CD14-positive monocyte (primary cell): ENCODE data around the gene TAF5. TPM values are rescaled to one million over a fixed set of nuclear protein-coding genes. Genes with fewer than 3 reads are reported as not detected.

Experiments used
- DNase-seq, 3 donors: peaks; one replicate each; pipeline ENCODE4 v3.0.0-alpha.2; 2011 to 2022
- H2AFZ ChIP-seq: 2 replicates; pipeline ENCODE4 v1.6.0; 2012; ENCODE audit warnings: mild to moderate bottlenecking, low read depth, low read length, inconsistent platforms; ENCODE audit not compliant: insufficient read depth, poor library complexity, severe bottlenecking
- H3K27ac ChIP-seq, 2 donors: 1 replicate in 1 of 2; 2 replicates in 1 of 2; pipeline ENCODE4 v1.5.1; 2012 to 2013; ENCODE audit warnings: low read length in 2 of 2, control low read depth in 1 of 2, inconsistent platforms in 1 of 2, low read depth in 1 of 2, mild to moderate bottlenecking in 1 of 2
- H3K27me3 ChIP-seq, 2 donors: one replicate each; pipeline versions ENCODE4 v1.6.0 to v1.6.1; 2011 to 2013; ENCODE audit warnings: low read length in 2 of 2; ENCODE audit not compliant: control insufficient read depth in 2 of 2, insufficient read depth in 2 of 2
- H3K36me3 ChIP-seq, 2 donors: replicated peaks in 1 of 2; 1 replicate in 1 of 2; 2 replicates in 1 of 2; pipeline versions ENCODE4 v1.5.1 to v1.6.1; 2012 to 2013; ENCODE audit warnings: low read length in 2 of 2, control low read depth in 1 of 2, inconsistent platforms in 1 of 2, mild to moderate bottlenecking in 1 of 2; ENCODE audit not compliant: insufficient read depth in 2 of 2, control insufficient read depth in 1 of 2
- H3K4me1 ChIP-seq, 2 donors: 1 replicate in 1 of 2; 2 replicates in 1 of 2; pipeline versions ENCODE4 v1.5.1 to v1.6.1; 2012 to 2013; ENCODE audit warnings: low read length in 2 of 2, control low read depth in 1 of 2, inconsistent platforms in 1 of 2, mild to moderate bottlenecking in 1 of 2, moderate library complexity in 1 of 2; ENCODE audit not compliant: insufficient read depth in 2 of 2, control insufficient read depth in 1 of 2
- H3K4me2 ChIP-seq: replicated peaks from 2 replicates; pipeline ENCODE3; 2012; ENCODE audit warnings: low read length, moderate library complexity, mild to moderate bottlenecking; ENCODE audit not compliant: poor library complexity, severe bottlenecking; ENCODE audit errors: extremely low read depth
- H3K4me3 ChIP-seq, 3 experiments: fragments of 200-600 bp in 1 of 3; sonication (generic) in 1 of 3; replicated peaks in 1 of 3; 1 replicate in 2 of 3; 2 replicates in 1 of 3; pipeline ENCODE4 v1.5.1; 2011 to 2013; ENCODE audit warnings: low read length in 3 of 3, mild to moderate bottlenecking in 3 of 3, control low read depth in 2 of 3, low read depth in 2 of 3, inconsistent platforms in 1 of 3, moderate library complexity in 1 of 3
- H3K79me2 ChIP-seq: 2 replicates; pipeline ENCODE4 v1.6.0; 2012; ENCODE audit warnings: mild to moderate bottlenecking, control low read depth, inconsistent platforms, low read length, moderate library complexity; ENCODE audit not compliant: insufficient read depth
- H3K9ac ChIP-seq: 2 replicates; pipeline ENCODE4 v1.6.0; 2017; ENCODE audit warnings: low read length, mild to moderate bottlenecking; ENCODE audit not compliant: insufficient read depth, poor library complexity, severe bottlenecking
- H3K9me3 ChIP-seq, 2 donors: replicated peaks in 1 of 2; 1 replicate in 1 of 2; 2 replicates in 1 of 2; pipeline versions ENCODE4 v1.5.1 to v1.6.1; 2012 to 2013; ENCODE audit warnings: low read length in 2 of 2, control low read depth in 1 of 2; ENCODE audit not compliant: control insufficient read depth in 1 of 2, insufficient read depth in 1 of 2
- H4K20me1 ChIP-seq: 2 replicates; pipeline ENCODE4 v1.6.0; 2012; ENCODE audit warnings: mild to moderate bottlenecking, low read length, control low read depth, moderate library complexity; ENCODE audit not compliant: insufficient read depth
- H3K27ac Mint-ChIP-seq, 7 donors: one replicate each; pipeline ENCODE4 v1.8.0; 2020; ENCODE audit warnings: mild to moderate bottlenecking in 7 of 7, mixed read lengths in 7 of 7, moderate library complexity in 6 of 7, inconsistent platforms in 2 of 7
- H3K27me3 Mint-ChIP-seq, 3 donors: one replicate each; pipeline ENCODE4 v1.8.0; 2021 to 2022; ENCODE audit warnings: low read depth in 3 of 3, mild to moderate bottlenecking in 3 of 3, mixed read lengths in 3 of 3, moderate library complexity in 3 of 3, inconsistent platforms in 1 of 3
- H3K36me3 Mint-ChIP-seq, 2 donors: one replicate each; pipeline ENCODE4 v1.8.0; 2020; ENCODE audit warnings: mixed read lengths in 2 of 2, inconsistent platforms in 1 of 2, mild to moderate bottlenecking in 1 of 2
- H3K4me1 Mint-ChIP-seq: one replicate; pipeline ENCODE4 v1.8.0; 2020; ENCODE audit warnings: mild to moderate bottlenecking, mixed read lengths
- H3K4me3 Mint-ChIP-seq, 2 donors: one replicate each; pipeline ENCODE4 v1.8.0; 2020; ENCODE audit warnings: mild to moderate bottlenecking in 2 of 2, mixed read lengths in 2 of 2, moderate library complexity in 1 of 2
- H3K9me3 Mint-ChIP-seq, 7 donors: one replicate each; pipeline ENCODE4 v1.8.0; 2020 to 2022; ENCODE audit warnings: mixed read lengths in 7 of 7, mild to moderate bottlenecking in 6 of 7, moderate library complexity in 6 of 7, inconsistent platforms in 2 of 7
- CTCF ChIP-seq: fragments of 200-600 bp; IDR thresholded peaks from one replicate; pipeline ENCODE4 v1.8.0; 2022; ENCODE audit warnings: antibody characterized with exemption, mild to moderate bottlenecking
- WGBS: methylation state at CpG from one replicate; pipeline ENCODE4 v1.1.5; 2013; ENCODE audit warnings: missing lambda C conversion rate; ENCODE audit not compliant: insufficient coverage; 5-methylcytosine and 5-hydroxymethylcytosine counted together
- intact Hi-C, 2 donors: fragments of 100-400 bp; cut with micrococcal nuclease; formaldehyde crosslinking; loops; one replicate each; pipeline versions ENCODE4 v1.15.0 to v1.15.1; 2023
- polyA plus RNA-seq, 3 donors: library from polyadenylated mRNA; depleted of rRNA in 1 of 3; unstranded in 2 of 3; stranded (reverse) in 1 of 3; fragments of 300-500 nt in 2 of 3; fragments of >200 nt in 1 of 3; fragmentation: Illumina TruSeq in 2 of 3; gene quantifications; 1 replicate in 2 of 3; 2 replicates in 1 of 3; pipeline ENCODE4 v1.2.3, GENCODE V29; 2012 to 2021

TAF5 gene
- polyA plus RNA-seq, 3 donors = 1.0 to 2.4 (median 2.4) TPM

DNA sequence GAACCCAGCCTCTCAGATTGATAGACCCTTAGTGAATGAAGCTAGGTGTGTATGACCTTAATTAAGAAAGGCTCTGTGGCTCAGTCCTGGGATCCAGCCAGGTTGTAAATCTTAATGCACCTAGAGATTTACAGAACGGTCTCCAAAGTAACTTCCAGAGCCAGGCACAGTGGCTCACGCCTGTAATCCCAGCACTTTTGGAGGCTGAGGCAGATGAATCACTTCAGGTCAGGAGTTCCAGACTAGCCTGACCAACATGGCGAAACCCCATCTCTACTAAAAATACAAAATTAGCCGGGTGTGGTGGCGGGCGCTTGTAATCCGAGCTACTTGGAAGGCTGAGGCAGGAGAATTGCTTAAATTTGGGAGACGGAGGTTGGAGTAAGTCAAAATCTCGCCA lies 60.1 kb downstream of the TAF5 start:
- Mint-ChIP-seq H3K27ac (no peak overlapping the region), H3K4me3 (no peak overlapping the region), H3K4me1 (no peaks in the 10 kb centered on the region), H3K9me3 (peaks cover 0 to 2% (median 0%) of the 10 kb centered on the region in 7 donors), H3K27me3 (no peaks in the 10 kb centered on the region), H3K36me3 (peaks cover 78 to 98% of the 10 kb centered on the region in 2 donors)
- 93% methylated on average over 3 of the region's 9 CpGs for WGBS
- Histone ChIP-seq H3K79me2 (no peaks in the 10 kb centered on the region), H3K27me3 (no peaks in the 10 kb centered on the region), H3K4me3 (no peak overlapping the region), H4K20me1 (no peaks in the 10 kb centered on the region), H3K9ac (no peak overlapping the region), H3K4me2 (no peak overlapping the region), H3K27ac (no peak overlapping the region), H3K36me3 (peaks cover 69 to 98% of the 10 kb centered on the region in 2 donors), H3K4me1 (no peaks in the 10 kb centered on the region), H2AFZ (no peak overlapping the region), H3K9me3 (no peaks in the 10 kb centered on the region)
- TF ChIP-seq CTCF = no peak
- DNase-seq = no peak
- intact Hi-C loops = no loop called here

DNA sequence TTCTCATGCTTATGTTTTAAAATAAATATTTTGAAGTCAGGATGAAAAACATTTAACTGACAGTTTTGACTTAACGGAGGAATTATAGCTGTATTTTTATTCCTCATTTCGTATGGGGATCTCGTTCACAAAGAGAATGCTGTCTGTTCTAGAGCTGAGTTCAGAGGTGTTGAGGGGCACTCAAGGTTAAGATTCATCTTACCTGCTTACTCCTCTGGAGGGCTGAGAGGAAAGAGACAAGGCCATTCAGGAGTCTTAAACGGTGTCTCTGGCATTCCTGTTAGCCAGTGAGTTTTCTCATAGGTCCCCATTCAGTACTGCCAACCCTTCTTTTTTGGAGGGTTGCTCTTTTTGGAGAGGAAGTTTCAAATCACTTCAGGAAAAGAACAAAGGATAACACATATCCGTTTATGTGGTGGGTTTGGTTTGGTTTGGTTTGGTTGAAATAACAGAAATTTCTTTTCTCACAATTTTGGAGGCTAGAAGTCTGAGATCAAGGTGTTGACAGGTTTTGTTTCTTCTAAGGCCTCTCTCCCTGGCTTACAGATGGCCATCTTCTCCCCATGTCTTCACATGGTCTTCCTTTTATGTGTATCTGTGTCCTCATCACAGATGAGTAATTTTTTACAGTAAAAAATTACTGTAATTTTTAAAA lies 61.3 kb downstream of the TAF5 start:
- peaks cover 8% of the 10 kb centered on the region for H3K4me1 Mint-ChIP-seq
- no peak overlapping the region for H3K27ac ChIP-seq
- no peaks in the 10 kb centered on the region for H4K20me1 ChIP-seq
- peaks cover 0 to 2% (median 0%) of the 10 kb centered on the region in 7 donors for H3K9me3 Mint-ChIP-seq
- H3K27me3 ChIP-seq = no peaks in the 10 kb centered on the region
- no peak overlapping the region for H2AFZ ChIP-seq
- H3K4me2 ChIP-seq = no peak overlapping the region
- H3K36me3 Mint-ChIP-seq = peaks cover 74 to 95% of the 10 kb centered on the region in 2 donors
- no peak overlapping the region for H3K9ac ChIP-seq
- no peaks in the 10 kb centered on the region for H3K27me3 Mint-ChIP-seq
- peaks cover 6 to 8% of the 10 kb centered on the region in 2 donors for H3K4me1 ChIP-seq
- intact Hi-C loops = no loop called here
- H3K36me3 ChIP-seq = peaks cover 62 to 95% of the 10 kb centered on the region in 2 donors
- H3K4me3 Mint-ChIP-seq = no peak overlapping the region
- DNase-seq = no peak
- H3K27ac Mint-ChIP-seq = peak overlapping the region in 1 of 7 donors; percentile 51
- H3K79me2 ChIP-seq = no peaks in the 10 kb centered on the region
- WGBS = 52% methylated on average over 3 of the region's 5 CpGs
- no peaks in the 10 kb centered on the region for H3K9me3 ChIP-seq
- H3K4me3 ChIP-seq = no peak overlapping the region
- TF ChIP-seq CTCF = no peak
